CD1c-positive myeloid dendritic cell (primary cell): ENCODE results near the gene MET.
"Not testable (repeated sequence)": the region's sequence is repeated elsewhere in the genome, so short reads cannot be mapped to it uniquely, and the experiment has no call there.

Experiments used
- DNase-seq: peaks from one replicate; pipeline ENCODE4 v3.0.0-alpha.2; 2016; ENCODE audit errors: extremely low spot score

MET gene

GRCh38 chr7:116698396-116698795 is 26.4 kb downstream of the MET start:
- DNase-seq = no peak

- DNase-seq = no peak
Measured at GRCh38 chr7:116698930-116699721, 27.1 kb downstream of the MET start.

- DNase-seq = no peak
Measured at GRCh38 chr7:116699722-116700120, 27.7 kb downstream of the MET start.

GRCh38 chr7:116702046-116702785 is 30.2 kb downstream of the MET start:
- DNase-seq = no peak

- no peak for DNase-seq
Measured at GRCh38 chr7:116704650-116705228, 32.7 kb downstream of the MET start.

- no peak for DNase-seq
Measured at GRCh38 chr7:116705419-116705818, 33.4 kb downstream of the MET start.

GRCh38 chr7:116706668-116707126 is 34.7 kb downstream of the MET start:
- DNase-seq = no peak

- no peak for DNase-seq
Measured at GRCh38 chr7:116707289-116707688, 35.3 kb downstream of the MET start.

GRCh38 chr7:116708248-116708647 is 36.3 kb downstream of the MET start:
- DNase-seq = no peak

GRCh38 chr7:116708861-116709260 is 36.9 kb downstream of the MET start:
- DNase-seq = no peak

GRCh38 chr7:116709336-116709735 is 37.3 kb downstream of the MET start:
- no peak for DNase-seq

GRCh38 chr7:116710764-116711452 is 38.9 kb downstream of the MET start:
- DNase-seq = no peak

GRCh38 chr7:116711790-116712189 is 39.8 kb downstream of the MET start:
- DNase-seq = no peak

- DNase-seq = no peak
Measured at GRCh38 chr7:116713500-116713899, 41.5 kb downstream of the MET start.

GRCh38 chr7:116713918-116714317 is 41.9 kb downstream of the MET start:
- no peak for DNase-seq

- DNase-seq = no peak
Measured at GRCh38 chr7:116715077-116715476, 43.1 kb downstream of the MET start.

GRCh38 chr7:116717137-116717536 is 45.1 kb downstream of the MET start:
- no peak for DNase-seq

- DNase-seq = not testable (repeated sequence)
Measured at GRCh38 chr7:116723959-116724529, 52.0 kb downstream of the MET start.

- no peak for DNase-seq
Measured at GRCh38 chr7:116724560-116725231, 52.7 kb downstream of the MET start.

- DNase-seq = no peak
Measured at GRCh38 chr7:116726149-116726548, 54.2 kb downstream of the MET start.
